A549 (cell line): ENCODE data around the gene C21orf58. TPM values are rescaled to one million over a fixed set of nuclear protein-coding genes. Genes with fewer than 3 reads are reported as not detected.

ENCODE experiments used
- ATAC-seq, 2 experiments: fragments of 200-7000 bp in 1 of 2; fragments of >200 bp in 1 of 2; cut with Nextera tagmentation in 1 of 2; cut with Tn5 transposase in 1 of 2; 3 replicates each; pipeline versions ENCODE4 v1.8.0 to v1.9.1; 2018 to 2020; ENCODE audit warnings: mild to moderate bottlenecking in 1 of 2, moderate library complexity in 1 of 2
- CTCF ChIA-PET: fragments of 300-600 bp; sonication (Branson Sonifier 250); formaldehyde crosslinking; extraction: SDS; loops from one replicate; lab custom pipeline; 2021; ENCODE audit warnings: antibody characterized with exemption, inconsistent platforms; lab: Yijun Ruan, JAX
- POLR2A ChIA-PET: fragments of 350-600 bp; formaldehyde crosslinking; extraction: SDS; loops from one replicate; lab custom pipeline; 2021; ENCODE audit warnings: antibody characterized with exemption, inconsistent platforms; lab: Yijun Ruan, JAX
- DNase-seq, 2 experiments: peaks; one replicate each; pipeline versions ENCODE4 v3.0.0 to v3.0.0-alpha.2; 2011 to 2016; ENCODE audit warnings: low read depth in 1 of 2, low spot score in 1 of 2
- FAIRE-seq: peaks from 2 replicates; lab custom pipeline; 2011; peaks lifted over from hg19 to GRCh38; lab: Jason Lieb, UNC
- H3K27ac ChIP-seq, 2 experiments: fragments of >200 bp; sonication (Bioruptor Twin); formaldehyde crosslinking; 3 replicates each; pipeline ENCODE4 v1.5.1; 2016 to 2017
- H3K4me1 ChIP-seq: fragments of >200 bp; sonication (Bioruptor Twin); formaldehyde crosslinking; 3 replicates; pipeline ENCODE4 v1.6.1; 2016
- H3K4me2 ChIP-seq: fragments of >200 bp; sonication (Bioruptor Twin); formaldehyde crosslinking; 3 replicates; pipeline ENCODE4 v1.6.1; 2016
- H3K4me3 ChIP-seq: fragments of >200 bp; sonication (Bioruptor Twin); formaldehyde crosslinking; 3 replicates; pipeline ENCODE4 v1.5.1; 2016
- H3K9me3 ChIP-seq: fragments of >200 bp; sonication (Bioruptor Twin); formaldehyde crosslinking; 3 replicates; pipeline ENCODE4 v1.6.1; 2016
- BHLHE40 ChIP-seq: IDR thresholded peaks from 2 replicates; pipeline ENCODE4 v1.6.1; 2012; ENCODE audit warnings: low read depth, low read length, inconsistent platforms
- CBX2 ChIP-seq: fragments of 200-600 bp; sonication (generic); IDR thresholded peaks from 2 replicates; pipeline ENCODE4 v1.6.1; 2016; ENCODE audit warnings: low read depth, mild to moderate bottlenecking, borderline replicate concordance
- CBX8 ChIP-seq: fragments of 200-600 bp; sonication (generic); IDR thresholded peaks from 2 replicates; pipeline ENCODE4 v1.6.1; 2016
- CHD2 ChIP-seq: fragments of 150-350 bp; IDR thresholded peaks from 2 replicates; pipeline ENCODE4 v1.6.1; 2014; ENCODE audit warnings: low read length; ENCODE audit not compliant: partially characterized antibody
- EHMT2 ChIP-seq: fragments of 200-600 bp; sonication (generic); IDR thresholded peaks from 2 replicates; pipeline ENCODE4 v1.6.1; 2016; ENCODE audit warnings: antibody characterized with exemption, low read depth, mild to moderate bottlenecking, moderate library complexity
- ESRRA ChIP-seq: fragments of 150-350 bp; IDR thresholded peaks from 2 replicates; pipeline ENCODE4 v1.6.1; 2014; ENCODE audit warnings: mild to moderate bottlenecking, low read length, borderline replicate concordance
- FOSB ChIP-seq: fragments of 250-450 bp; sonication (Bioruptor Pico); IDR thresholded peaks from 2 replicates; pipeline ENCODE4 v1.5.0; 2020; ENCODE audit warnings: mild to moderate bottlenecking, moderate library complexity
- FOSL2 ChIP-seq, 2 experiments: fragments of 450-650 bp in 1 of 2; fragments of >200 bp in 1 of 2; sonication (Bioruptor Twin) in 1 of 2; formaldehyde crosslinking; IDR thresholded peaks; 2 replicates each; pipeline versions ENCODE4 v1.5.0 to v1.6.1; 2016 to 2020; ENCODE audit warnings: mild to moderate bottlenecking in 1 of 2, moderate library complexity in 1 of 2
- HOXB13 ChIP-seq: fragments of 250-450 bp; sonication (Bioruptor Pico); IDR thresholded peaks from 2 replicates; pipeline ENCODE4 v1.5.0; 2020; ENCODE audit warnings: low read depth, mild to moderate bottlenecking, moderate library complexity
- JUN ChIP-seq, 2 experiments: fragments of >200 bp; sonication (Bioruptor Twin); formaldehyde crosslinking; IDR thresholded peaks; 2 replicates in 1 of 2; 3 replicates in 1 of 2; pipeline ENCODE4 v1.6.1; 2016 to 2017
- KDM1A ChIP-seq: fragments of 200-600 bp; sonication (generic); IDR thresholded peaks from 2 replicates; pipeline ENCODE4 v1.6.1; 2016; ENCODE audit warnings: low read depth, mild to moderate bottlenecking
- KDM5A ChIP-seq: fragments of 200-600 bp; sonication (generic); IDR thresholded peaks from 2 replicates; pipeline ENCODE4 v1.6.1; 2016; ENCODE audit warnings: antibody characterized with exemption, mild to moderate bottlenecking
- PHF8 ChIP-seq: fragments of 200-600 bp; sonication (generic); IDR thresholded peaks from 2 replicates; pipeline ENCODE4 v1.6.1; 2016; ENCODE audit warnings: low read depth, mild to moderate bottlenecking, antibody characterized with exemption, moderate library complexity, borderline replicate concordance
- POLR2AphosphoS2 ChIP-seq: conservative IDR thresholded peaks from 2 replicates; pipeline ENCODE4 v1.6.1; 2012; ENCODE audit warnings: low read length, improper control_type of control experiment, inconsistent platforms
- RAD21 ChIP-seq, 2 experiments: fragments of >200 bp in 1 of 2; sonication (Bioruptor Twin) in 1 of 2; formaldehyde crosslinking in 1 of 2; IDR thresholded peaks in 1 of 2; conservative IDR thresholded peaks in 1 of 2; 2 replicates in 1 of 2; 3 replicates in 1 of 2; pipeline ENCODE4 v1.6.1; 2012 to 2018; ENCODE audit warnings: inconsistent platforms in 1 of 2
- RARB ChIP-seq: fragments of 250-450 bp; sonication (Bioruptor Pico); IDR thresholded peaks from 2 replicates; pipeline ENCODE4 v1.8.0; 2021; ENCODE audit warnings: mild to moderate bottlenecking, moderate library complexity
- RFX5 ChIP-seq: fragments of 450-650 bp; IDR thresholded peaks from 2 replicates; pipeline ENCODE4 v1.7.1; 2014; ENCODE audit warnings: antibody characterized with exemption, mild to moderate bottlenecking, moderate library complexity
- SMC3 ChIP-seq: fragments of >200 bp; sonication (Bioruptor Twin); formaldehyde crosslinking; IDR thresholded peaks from 3 replicates; pipeline ENCODE4 v1.6.1; 2018; ENCODE audit warnings: inconsistent platforms
- SREBF2 ChIP-seq: fragments of 450-650 bp; IDR thresholded peaks from 2 replicates; pipeline ENCODE4 v1.6.1; 2014; ENCODE audit warnings: mild to moderate bottlenecking, moderate library complexity
- TP53 ChIP-seq: fragments of 250-450 bp; sonication (Bioruptor Pico); IDR thresholded peaks from 2 replicates; pipeline ENCODE4 v1.5.0; 2021; ENCODE audit warnings: mild to moderate bottlenecking, moderate library complexity
- ZC3H11A ChIP-seq: fragments of 450-650 bp; IDR thresholded peaks from 2 replicates; pipeline ENCODE4 v1.6.1; 2014; ENCODE audit warnings: antibody characterized with exemption, mild to moderate bottlenecking
- ZFP36 ChIP-seq: fragments of 450-650 bp; IDR thresholded peaks from 2 replicates; pipeline ENCODE4 v1.6.1; 2014; ENCODE audit warnings: borderline replicate concordance; ENCODE audit not compliant: partially characterized antibody
- ZNF302 ChIP-seq: fragments of 250-450 bp; sonication (Bioruptor Pico); IDR thresholded peaks from 2 replicates; pipeline ENCODE4 v1.9.0; 2021; ENCODE audit warnings: inconsistent platforms, mild to moderate bottlenecking, moderate library complexity
- ZSCAN20 ChIP-seq: fragments of 250-450 bp; sonication (Bioruptor Pico); IDR thresholded peaks from 2 replicates; pipeline ENCODE4 v1.8.0; 2022; ENCODE audit warnings: mild to moderate bottlenecking, moderate library complexity
- WGBS: methylation state at CpG from one replicate; pipeline ENCODE4 v1.1.6; 2017; ENCODE audit errors: missing lambda C conversion rate; 5-methylcytosine and 5-hydroxymethylcytosine counted together
- polyA plus RNA-seq, 4 experiments: library from polyadenylated mRNA; depleted of rRNA in 3 of 4; stranded (reverse); fragments of >200 nt; fragmentation: RNase III in 1 of 4; extraction: RNeasy Plus Mini Kit Qiagen cat#74134 plus additional on column Dnase treatment in 1 of 4; gene quantifications; 2 replicates in 3 of 4; 3 replicates in 1 of 4; pipeline ENCODE4 v1.2.3, GENCODE V29; 2011 to 2017
- TF ChIP-seq, protein P1 (sequence below): fragments of >200 bp; sonication (Bioruptor Twin); formaldehyde crosslinking; IDR thresholded peaks from 3 replicates; pipeline ENCODE4 v1.5.1; 2016
- TF ChIP-seq, protein P2 (sequence below): fragments of 250-450 bp; sonication (Bioruptor Pico); IDR thresholded peaks from 2 replicates; pipeline ENCODE4 v1.5.0; 2020; ENCODE audit warnings: low read depth, mild to moderate bottlenecking, moderate library complexity
- TF ChIP-seq, protein P3 (sequence below): fragments of >200 bp; sonication (Bioruptor Twin); formaldehyde crosslinking; IDR thresholded peaks from 3 replicates; pipeline ENCODE4 v1.6.1; 2016
- TF ChIP-seq, protein P4 (sequence below): fragments of 250-450 bp; sonication (Bioruptor Pico); IDR thresholded peaks from 2 replicates; pipeline ENCODE4 v1.5.0; 2021; ENCODE audit warnings: mild to moderate bottlenecking, moderate library complexity, borderline replicate concordance

The C21orf58 gene
- polyA plus RNA-seq, 2 of the 4 experiments (the other 2 are of a cell fraction) = 3.2 to 8.5 TPM

DNA sequence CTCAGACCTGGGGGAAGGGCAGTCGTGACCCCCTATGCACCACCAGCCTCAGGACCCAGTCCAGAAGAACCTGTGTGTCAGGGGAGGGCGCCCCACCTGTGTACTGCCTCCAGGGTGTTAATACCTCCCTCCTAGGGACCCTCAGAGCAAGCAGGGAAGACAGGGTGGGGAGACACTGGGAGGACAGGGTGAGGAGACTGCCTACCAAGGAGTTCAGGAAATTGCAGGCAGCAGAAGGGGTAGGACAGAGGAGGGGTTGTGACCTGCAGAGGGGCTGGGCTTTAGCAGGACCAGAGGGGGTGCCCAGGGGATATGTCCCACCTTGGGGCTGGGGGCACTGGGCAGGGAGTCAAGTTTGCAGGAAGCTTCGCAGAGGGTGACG is 5.2 kb downstream of the C21orf58 start:
- TF ChIP-seq ZNF302 (CRISPR knock-in tag) (no peak), CBX2 (no peak), CBX8 (no peak), HOXB13 (no peak), TP53 (CRISPR knock-in tag) (no peak), RARB (no peak), ZC3H11A (no peak), KDM5A (no peak), FOSB (CRISPR knock-in tag) (no peak), FOSL2 (IDR thresholded peaks at IDR 0.05) (no peak), FOSL2 (CRISPR knock-in tag; IDR thresholded peaks at IDR 0.05) (no peak), CHD2 (no peak), ZFP36 (no peak), EHMT2 (no peak)
- TF ChIP-seq, protein P1, sequence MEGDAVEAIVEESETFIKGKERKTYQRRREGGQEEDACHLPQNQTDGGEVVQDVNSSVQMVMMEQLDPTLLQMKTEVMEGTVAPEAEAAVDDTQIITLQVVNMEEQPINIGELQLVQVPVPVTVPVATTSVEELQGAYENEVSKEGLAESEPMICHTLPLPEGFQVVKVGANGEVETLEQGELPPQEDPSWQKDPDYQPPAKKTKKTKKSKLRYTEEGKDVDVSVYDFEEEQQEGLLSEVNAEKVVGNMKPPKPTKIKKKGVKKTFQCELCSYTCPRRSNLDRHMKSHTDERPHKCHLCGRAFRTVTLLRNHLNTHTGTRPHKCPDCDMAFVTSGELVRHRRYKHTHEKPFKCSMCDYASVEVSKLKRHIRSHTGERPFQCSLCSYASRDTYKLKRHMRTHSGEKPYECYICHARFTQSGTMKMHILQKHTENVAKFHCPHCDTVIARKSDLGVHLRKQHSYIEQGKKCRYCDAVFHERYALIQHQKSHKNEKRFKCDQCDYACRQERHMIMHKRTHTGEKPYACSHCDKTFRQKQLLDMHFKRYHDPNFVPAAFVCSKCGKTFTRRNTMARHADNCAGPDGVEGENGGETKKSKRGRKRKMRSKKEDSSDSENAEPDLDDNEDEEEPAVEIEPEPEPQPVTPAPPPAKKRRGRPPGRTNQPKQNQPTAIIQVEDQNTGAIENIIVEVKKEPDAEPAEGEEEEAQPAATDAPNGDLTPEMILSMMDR = no peak
- TF ChIP-seq, protein P2, sequence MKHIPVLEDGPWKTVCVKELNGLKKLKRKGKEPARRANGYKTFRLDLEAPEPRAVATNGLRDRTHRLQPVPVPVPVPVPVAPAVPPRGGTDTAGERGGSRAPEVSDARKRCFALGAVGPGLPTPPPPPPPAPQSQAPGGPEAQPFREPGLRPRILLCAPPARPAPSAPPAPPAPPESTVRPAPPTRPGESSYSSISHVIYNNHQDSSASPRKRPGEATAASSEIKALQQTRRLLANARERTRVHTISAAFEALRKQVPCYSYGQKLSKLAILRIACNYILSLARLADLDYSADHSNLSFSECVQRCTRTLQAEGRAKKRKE (CRISPR knock-in tag) = no peak
- TF ChIP-seq, protein P3, sequence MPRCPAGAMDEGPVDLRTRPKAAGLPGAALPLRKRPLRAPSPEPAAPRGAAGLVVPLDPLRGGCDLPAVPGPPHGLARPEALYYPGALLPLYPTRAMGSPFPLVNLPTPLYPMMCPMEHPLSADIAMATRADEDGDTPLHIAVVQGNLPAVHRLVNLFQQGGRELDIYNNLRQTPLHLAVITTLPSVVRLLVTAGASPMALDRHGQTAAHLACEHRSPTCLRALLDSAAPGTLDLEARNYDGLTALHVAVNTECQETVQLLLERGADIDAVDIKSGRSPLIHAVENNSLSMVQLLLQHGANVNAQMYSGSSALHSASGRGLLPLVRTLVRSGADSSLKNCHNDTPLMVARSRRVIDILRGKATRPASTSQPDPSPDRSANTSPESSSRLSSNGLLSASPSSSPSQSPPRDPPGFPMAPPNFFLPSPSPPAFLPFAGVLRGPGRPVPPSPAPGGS = no peak
- Histone ChIP-seq H3K4me3 (no peak overlapping the region), H3K4me1 (peaks cover 12% of the 10 kb centered on the region; the same call in 2 of the 3 replicates), H3K9me3 (no peaks in the 10 kb centered on the region), H3K27ac (no peak overlapping the region), H3K4me2 (no peak overlapping the region)
- POLR2A ChIA-PET = no interaction called here
- no peak for DNase-seq
- ATAC-seq = no peak
- no peak for FAIRE-seq
- CTCF ChIA-PET = no interaction called here
- 100% methylated on average over 2 of the region's 4 CpGs for WGBS

DNA sequence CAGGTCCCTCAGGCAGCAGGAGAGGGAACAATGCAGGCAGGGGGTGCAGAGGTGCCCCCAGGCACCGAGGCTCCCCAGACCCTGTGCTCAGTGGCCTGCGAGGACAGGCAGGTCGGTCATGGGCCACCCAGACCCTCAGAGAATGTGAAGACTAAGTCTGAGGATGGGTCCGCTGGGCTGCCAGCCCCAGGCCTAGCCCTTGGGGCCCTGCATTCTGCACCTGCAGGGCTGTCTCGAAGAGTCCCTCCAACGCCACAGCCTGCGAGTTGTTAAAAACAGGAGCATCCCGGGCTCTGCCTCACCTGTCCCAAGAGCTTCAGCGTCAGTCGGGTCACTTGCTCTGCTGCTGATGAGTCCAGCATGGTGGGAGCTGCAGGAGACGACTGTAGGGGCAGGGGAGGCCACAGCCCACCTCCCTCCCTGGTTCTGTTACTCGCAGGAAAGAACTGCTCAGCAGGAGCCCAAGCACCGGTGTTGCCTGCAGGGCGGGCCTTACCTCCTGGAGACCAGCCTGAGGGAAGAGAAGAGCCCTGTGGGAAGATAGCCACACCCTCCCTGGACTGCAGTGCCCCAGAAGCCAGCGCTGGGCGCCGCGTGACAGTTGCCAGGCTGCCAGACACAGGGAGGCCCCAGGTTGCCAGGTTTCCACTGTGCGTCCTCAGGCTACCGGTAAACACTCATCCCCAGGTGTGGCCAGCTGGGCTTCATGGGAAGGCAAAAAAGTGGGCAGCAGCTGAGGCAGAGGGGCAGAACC is 5.8 kb downstream of the C21orf58 start:
- POLR2A ChIA-PET = no interaction called here
- ATAC-seq = no peak; a peak in 1 of 6 replicates
- DNase-seq = no peak
- no peak for FAIRE-seq
- 100% methylated on average over 1 of the region's 20 CpGs for WGBS
- Histone ChIP-seq H3K27ac (no peak overlapping the region), H3K4me2 (no peak overlapping the region), H3K4me3 (no peak overlapping the region), H3K4me1 (peaks cover 12% of the 10 kb centered on the region; the same call in 2 of the 3 replicates), H3K9me3 (no peaks in the 10 kb centered on the region)
- CTCF ChIA-PET = no interaction called here
- TF ChIP-seq, protein P1 = no peak
- TF ChIP-seq RAD21 (conservative IDR thresholded peaks at IDR 0.05 in 1 of 2, IDR thresholded peaks at IDR 0.05 in 1 of 2) (no peak), JUN (IDR thresholded peaks at IDR 0.05) (no peak), RARB (no peak), FOSL2 (IDR thresholded peaks at IDR 0.05) (no peak), FOSL2 (CRISPR knock-in tag; IDR thresholded peaks at IDR 0.05) (no peak), SREBF2 (no peak), POLR2AphosphoS2 (no peak), EHMT2 (no peak), KDM1A (no peak), PHF8 (no peak), ZNF302 (CRISPR knock-in tag) (no peak), BHLHE40 (no peak), ZSCAN20 (CRISPR knock-in tag) (no peak), SMC3 (no peak), RFX5 (no peak), CBX2 (no peak), ESRRA (no peak)
- TF ChIP-seq, protein P4, sequence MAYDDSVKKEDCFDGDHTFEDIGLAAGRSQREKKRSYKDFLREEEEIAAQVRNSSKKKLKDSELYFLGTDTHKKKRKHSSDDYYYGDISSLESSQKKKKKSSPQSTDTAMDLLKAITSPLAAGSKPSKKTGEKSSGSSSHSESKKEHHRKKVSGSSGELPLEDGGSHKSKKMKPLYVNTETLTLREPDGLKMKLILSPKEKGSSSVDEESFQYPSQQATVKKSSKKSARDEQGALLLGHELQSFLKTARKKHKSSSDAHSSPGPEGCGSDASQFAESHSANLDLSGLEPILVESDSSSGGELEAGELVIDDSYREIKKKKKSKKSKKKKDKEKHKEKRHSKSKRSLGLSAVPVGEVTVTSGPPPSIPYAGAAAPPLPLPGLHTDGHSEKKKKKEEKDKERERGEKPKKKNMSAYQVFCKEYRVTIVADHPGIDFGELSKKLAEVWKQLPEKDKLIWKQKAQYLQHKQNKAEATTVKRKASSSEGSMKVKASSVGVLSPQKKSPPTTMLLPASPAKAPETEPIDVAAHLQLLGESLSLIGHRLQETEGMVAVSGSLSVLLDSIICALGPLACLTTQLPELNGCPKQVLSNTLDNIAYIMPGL = no peak
